H9 (cell line): ENCODE results near the gene LTB4R2. TPM values are rescaled to one million over a fixed set of nuclear protein-coding genes. Genes with fewer than 3 reads are reported as not detected.
A peak's percentile ranks its signal among the peaks of the same experiment; 100 is the strongest.

Experiments
- DNase-seq: peaks from one replicate; pipeline ENCODE4 v3.0.0-alpha.2; 2017
- H2AFZ ChIP-seq: one replicate; pipeline ENCODE4 v1.6.1; 2013; ENCODE audit warnings: mild to moderate bottlenecking, low read length, control low read depth, moderate library complexity
- H2AK5ac ChIP-seq: 2 replicates; pipeline ENCODE4 v1.6.1; 2013; ENCODE audit warnings: low read length, control low read depth, mixed read lengths; ENCODE audit not compliant: insufficient read length
- H2BK120ac ChIP-seq: one replicate; pipeline ENCODE4 v1.6.1; 2013; ENCODE audit warnings: low read depth, mild to moderate bottlenecking, low read length, control low read depth, inconsistent platforms; ENCODE audit not compliant: poor library complexity, severe bottlenecking
- H2BK12ac ChIP-seq: 2 replicates; pipeline ENCODE4 v1.6.1; 2013; ENCODE audit warnings: low read length, control low read depth, mixed read lengths, low read depth; ENCODE audit not compliant: insufficient read length
- H2BK15ac ChIP-seq: 2 replicates; pipeline ENCODE4 v1.6.1; 2013; ENCODE audit warnings: low read depth, low read length, control low read depth
- H2BK20ac ChIP-seq: one replicate; pipeline ENCODE4 v1.6.1; 2013; ENCODE audit warnings: low read depth, mild to moderate bottlenecking, low read length, control low read depth, inconsistent platforms; ENCODE audit not compliant: poor library complexity, severe bottlenecking
- H2BK5ac ChIP-seq: 2 replicates; pipeline ENCODE4 v1.6.1; 2013; ENCODE audit warnings: low read length, control low read depth, mixed read lengths; ENCODE audit not compliant: insufficient read length
- H3K14ac ChIP-seq: 2 replicates; pipeline ENCODE4 v1.6.1; 2013; ENCODE audit warnings: low read length, control low read depth; ENCODE audit not compliant: insufficient read depth
- H3K18ac ChIP-seq: 2 replicates; pipeline ENCODE4 v1.6.1; 2013; ENCODE audit warnings: low read depth, mild to moderate bottlenecking, mixed read lengths, low read length, control low read depth; ENCODE audit not compliant: insufficient read length
- H3K23ac ChIP-seq: 2 replicates; pipeline ENCODE4 v1.6.1; 2013; ENCODE audit warnings: low read length, control low read depth, mixed read lengths, low read depth; ENCODE audit not compliant: insufficient read length
- H3K23me2 ChIP-seq: 2 replicates; pipeline ENCODE4 v1.6.1; 2013; ENCODE audit warnings: low read depth, mild to moderate bottlenecking, mixed read lengths, low read length, control low read depth; ENCODE audit not compliant: insufficient read length, poor library complexity, severe bottlenecking
- H3K27ac ChIP-seq: 2 replicates; pipeline ENCODE4 v1.5.1; 2013; ENCODE audit warnings: low read length, control low read depth, mixed read lengths, low read depth; ENCODE audit not compliant: insufficient read length
- H3K27me3 ChIP-seq: 2 replicates; pipeline ENCODE4 v1.6.1; 2013; ENCODE audit warnings: low read length, control low read depth, inconsistent platforms; ENCODE audit not compliant: insufficient read depth
- H3K4ac ChIP-seq: 2 replicates; pipeline ENCODE4 v1.6.1; 2013; ENCODE audit warnings: low read depth, mild to moderate bottlenecking, control low read depth, inconsistent platforms, low read length, moderate library complexity
- H3K4me1 ChIP-seq: 2 replicates; pipeline ENCODE4 v1.6.1; 2013; ENCODE audit warnings: low read length, control low read depth, inconsistent platforms; ENCODE audit not compliant: insufficient read depth
- H3K4me2 ChIP-seq: 2 replicates; pipeline ENCODE4 v1.6.1; 2013; ENCODE audit warnings: low read length, control low read depth, mixed read lengths; ENCODE audit not compliant: insufficient read length, insufficient read depth
- H3K56ac ChIP-seq: 2 replicates; pipeline ENCODE4 v1.6.1; 2013; ENCODE audit warnings: low read depth, mild to moderate bottlenecking, mixed read lengths, low read length, control low read depth; ENCODE audit not compliant: insufficient read length
- H3K79me1 ChIP-seq: 2 replicates; pipeline ENCODE4 v1.6.1; 2013; ENCODE audit warnings: low read depth, mild to moderate bottlenecking, moderate library complexity, low read length, control low read depth, inconsistent platforms; ENCODE audit not compliant: insufficient read depth, poor library complexity, severe bottlenecking
- H3K79me2 ChIP-seq: 2 replicates; pipeline ENCODE4 v1.6.1; 2013; ENCODE audit warnings: low read length, control low read depth, inconsistent platforms; ENCODE audit not compliant: insufficient read depth
- H3K9ac ChIP-seq: 2 replicates; pipeline ENCODE4 v1.6.1; 2013; ENCODE audit warnings: low read length, control low read depth, mixed read lengths; ENCODE audit not compliant: insufficient read length; ENCODE audit errors: extremely low read depth
- H3K9me3 ChIP-seq: one replicate; pipeline ENCODE4 v1.6.1; 2013; ENCODE audit warnings: low read depth, low read length, inconsistent platforms; ENCODE audit not compliant: control insufficient read depth
- H3T11ph ChIP-seq: one replicate; pipeline ENCODE4 v1.6.1; 2013; ENCODE audit warnings: mild to moderate bottlenecking, low read length, control low read depth, inconsistent platforms
- H4K20me1 ChIP-seq: one replicate; pipeline ENCODE4 v1.6.1; 2013; ENCODE audit not compliant: control insufficient read depth, insufficient read length, insufficient read depth
- H4K5ac ChIP-seq: 2 replicates; pipeline ENCODE4 v1.6.1; 2013; ENCODE audit warnings: low read depth, mild to moderate bottlenecking, mixed read lengths, low read length, control low read depth; ENCODE audit not compliant: insufficient read length
- H4K8ac ChIP-seq: replicated peaks from 2 replicates; pipeline ENCODE4 v1.6.1; 2013; ENCODE audit warnings: low read length, control low read depth, mixed read lengths, low read depth; ENCODE audit not compliant: insufficient read length
- H4K91ac ChIP-seq: 2 replicates; pipeline ENCODE4 v1.6.1; 2013; ENCODE audit warnings: low read depth, mild to moderate bottlenecking, moderate library complexity, mixed read lengths, low read length, control low read depth; ENCODE audit not compliant: insufficient read length
- H3K27ac Mint-ChIP-seq, 3 experiments: 2 replicates in 2 of 3; 3 replicates in 1 of 3; pipeline ENCODE4 v1.8.0; 2020 to 2021; ENCODE audit warnings: mixed read lengths in 3 of 3, mild to moderate bottlenecking in 1 of 3, moderate library complexity in 1 of 3
- H3K27me3 Mint-ChIP-seq: 2 replicates; pipeline ENCODE4 v1.8.0; 2021; ENCODE audit warnings: low read depth, mild to moderate bottlenecking, moderate library complexity, mixed read lengths
- H3K36me3 Mint-ChIP-seq, 3 experiments: 2 replicates in 2 of 3; 3 replicates in 1 of 3; pipeline ENCODE4 v1.8.0; 2020 to 2021; ENCODE audit warnings: low read depth in 3 of 3, mixed read lengths in 3 of 3; ENCODE audit not compliant: insufficient read depth in 1 of 3
- H3K4me1 Mint-ChIP-seq, 2 experiments: 2 replicates each; pipeline ENCODE4 v1.8.0; 2020; ENCODE audit warnings: mixed read lengths in 2 of 2
- H3K4me3 Mint-ChIP-seq, 2 experiments: 2 replicates in 1 of 2; 3 replicates in 1 of 2; pipeline ENCODE4 v1.8.0; 2020 to 2021; ENCODE audit warnings: mild to moderate bottlenecking in 2 of 2, mixed read lengths in 2 of 2, moderate library complexity in 1 of 2
- H3K9me3 Mint-ChIP-seq, 2 experiments: 2 replicates in 1 of 2; 3 replicates in 1 of 2; pipeline ENCODE4 v1.8.0; 2020; ENCODE audit warnings: mild to moderate bottlenecking in 2 of 2, mixed read lengths in 2 of 2, moderate library complexity in 1 of 2
- whole genome bisulfite sequencing: extraction: QIAGEN DNeasy Blood & Tissue Kit; methylation state at CpG from one replicate; pipeline ENCODE4 v1.1.7; 2013; ENCODE audit warnings: missing lambda C conversion rate, low lambda C conversion rate, mixed read lengths; ENCODE audit not compliant: insufficient read length; ENCODE audit errors: extremely low coverage; 5-methylcytosine and 5-hydroxymethylcytosine counted together
- total RNA-seq: library from RNA; stranded (reverse); gene quantifications from 2 replicates; pipeline ENCODE4 v1.2.1, GENCODE V29; 2021
- TF ChIP-seq, protein P1 (sequence below): fragments of 200-600 bp; sonication (generic); conservative IDR thresholded peaks from 3 replicates; pipeline ENCODE4 v1.8.0; 2021; ENCODE audit warnings: antibody characterized with exemption, mild to moderate bottlenecking

The LTB4R2 gene
- total RNA-seq, 1 experiment from 2014 or later, result 13.4 TPM

DNA sequence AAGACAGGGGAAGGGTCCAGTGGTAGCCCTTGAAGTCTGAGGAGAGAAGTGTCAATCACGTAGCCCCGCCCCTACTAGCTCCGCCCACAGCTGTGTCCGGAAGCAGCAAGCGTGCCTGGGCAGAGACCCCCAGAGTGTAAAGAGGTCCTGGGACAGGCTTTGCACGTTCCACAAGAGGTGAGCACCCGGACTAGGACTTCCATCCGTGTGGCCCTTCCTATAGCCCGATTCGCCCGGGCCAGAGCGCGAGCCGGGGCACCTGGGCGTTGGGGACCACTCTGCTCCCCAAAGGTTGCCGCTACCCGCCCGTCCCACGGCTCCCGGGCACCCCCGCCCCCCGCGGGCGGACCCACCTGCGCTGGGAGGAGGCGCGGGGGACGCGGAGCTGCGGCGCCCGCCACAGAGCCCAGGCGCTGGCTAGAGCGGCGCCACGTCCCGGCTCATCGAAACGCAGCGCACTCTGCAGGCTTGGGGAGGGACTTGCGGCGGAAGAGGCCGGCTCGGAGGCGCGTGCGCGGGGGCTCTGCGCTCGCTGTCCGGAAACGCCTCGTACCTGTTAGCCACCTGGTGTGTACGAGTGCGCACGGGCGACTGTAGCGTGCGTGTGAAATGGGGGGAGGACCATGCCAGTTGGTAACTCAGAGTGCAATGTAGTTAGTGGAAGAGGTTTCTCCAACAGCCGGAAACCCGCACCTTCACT, 38.7 kb upstream of the LTB4R2 start, which contains the start of gene RABGGTA:
TSS of gene RABGGTA (minus strand) at position 464 of the 700 bp plus-strand sequence. CDS start 482 bp downstream, outside the sequence.
- peak within 1 kb of the TSS; percentile 86 for H3K18ac ChIP-seq
- Mint-ChIP-seq H3K27me3 (no peaks in the 10 kb centered on the region), H3K36me3 (peaks cover 3 to 16% (median 12%) of the 10 kb centered on the region in 3 experiments; a peak in 5 of 7 replicates), H3K27ac (peak within 1 kb of the TSS; percentile 88 to 97 (median 96)), H3K4me3 (peak within 1 kb of the TSS; percentile 83 to 86), H3K9me3 (no peaks in the 10 kb centered on the region), H3K4me1 (peaks cover 12 to 14% of the 10 kb centered on the region in 2 experiments)
- no peak within 1 kb of the TSS for H3K23ac ChIP-seq
- H3K9ac ChIP-seq, result peak within 1 kb of the TSS; percentile 54
- TF ChIP-seq, protein P1, sequence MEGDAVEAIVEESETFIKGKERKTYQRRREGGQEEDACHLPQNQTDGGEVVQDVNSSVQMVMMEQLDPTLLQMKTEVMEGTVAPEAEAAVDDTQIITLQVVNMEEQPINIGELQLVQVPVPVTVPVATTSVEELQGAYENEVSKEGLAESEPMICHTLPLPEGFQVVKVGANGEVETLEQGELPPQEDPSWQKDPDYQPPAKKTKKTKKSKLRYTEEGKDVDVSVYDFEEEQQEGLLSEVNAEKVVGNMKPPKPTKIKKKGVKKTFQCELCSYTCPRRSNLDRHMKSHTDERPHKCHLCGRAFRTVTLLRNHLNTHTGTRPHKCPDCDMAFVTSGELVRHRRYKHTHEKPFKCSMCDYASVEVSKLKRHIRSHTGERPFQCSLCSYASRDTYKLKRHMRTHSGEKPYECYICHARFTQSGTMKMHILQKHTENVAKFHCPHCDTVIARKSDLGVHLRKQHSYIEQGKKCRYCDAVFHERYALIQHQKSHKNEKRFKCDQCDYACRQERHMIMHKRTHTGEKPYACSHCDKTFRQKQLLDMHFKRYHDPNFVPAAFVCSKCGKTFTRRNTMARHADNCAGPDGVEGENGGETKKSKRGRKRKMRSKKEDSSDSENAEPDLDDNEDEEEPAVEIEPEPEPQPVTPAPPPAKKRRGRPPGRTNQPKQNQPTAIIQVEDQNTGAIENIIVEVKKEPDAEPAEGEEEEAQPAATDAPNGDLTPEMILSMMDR, result peak; percentile 77
- H4K8ac ChIP-seq, result no peak within 1 kb of the TSS
- H3K23me2 ChIP-seq, result peaks cover 8% of the 10 kb centered on the region
- H2BK12ac ChIP-seq, result no peak within 1 kb of the TSS
- no peak within 1 kb of the TSS for H2BK20ac ChIP-seq
- H2BK5ac ChIP-seq, result no peak within 1 kb of the TSS
- no peaks in the 10 kb centered on the region for H3K79me1 ChIP-seq
- no peaks in the 10 kb centered on the region for H3K27me3 ChIP-seq
- H2BK15ac ChIP-seq, result no peak within 1 kb of the TSS
- no peaks in the 10 kb centered on the region for H3K79me2 ChIP-seq
- peak; percentile 94 for DNase-seq
- H2AK5ac ChIP-seq, result no peak within 1 kb of the TSS
- no peak within 1 kb of the TSS for H4K5ac ChIP-seq
- no CpG with 5 or more reads among the region's 61 CpGs for WGBS
- no peak within 1 kb of the TSS for H2AFZ ChIP-seq
- H3K56ac ChIP-seq, result no peak within 1 kb of the TSS
- H3K14ac ChIP-seq, result peak within 1 kb of the TSS; percentile 69; the same call in 1 of the 2 replicates
- peak within 1 kb of the TSS; percentile 69 for H3K4me2 ChIP-seq
- no peak within 1 kb of the TSS for H3K4ac ChIP-seq
- no peaks in the 10 kb centered on the region for H3K4me1 ChIP-seq
- H4K91ac ChIP-seq, result no peak within 1 kb of the TSS
- no peak within 1 kb of the TSS for H3K27ac ChIP-seq
- H2BK120ac ChIP-seq, result no peak within 1 kb of the TSS
- no peaks in the 10 kb centered on the region for H3K9me3 ChIP-seq
- no peaks in the 10 kb centered on the region for H4K20me1 ChIP-seq
- H3T11ph ChIP-seq, result no peak within 1 kb of the TSS
